Activated naive CD4-positive, alpha-beta T cell treated with Interleukin-2 at 50 U/mL for 16 hours (primary cell): Measurements from ENCODE around the gene TYMP.

ENCODE experiments used
- DNase-seq: peaks from one replicate; pipeline ENCODE4 v3.0.0-alpha.2; 2020

The TYMP gene

GRCh38 chr22:50482107-50483074, 47.4 kb downstream of the TYMP start:
- DNase-seq = no peak

- peak; percentile 72 for DNase-seq
Observed at GRCh38 chr22:50481440-50482106, 48.2 kb downstream of the TYMP start, which contains the start of gene ADM2. Gene ADM2 (plus strand): TSS chr22:50481543. CDS start chr22:50481848, 305 bp downstream.

- DNase-seq = no peak
Observed at GRCh38 chr22:50481045-50481439, 48.8 kb downstream of the TYMP start.

GRCh38 chr22:50479721-50480120, 50.1 kb downstream of the TYMP start:
- no peak for DNase-seq

- DNase-seq = no peak
Observed at GRCh38 chr22:50477923-50478322, 51.9 kb downstream of the TYMP start.

- DNase-seq = no peak
Observed at GRCh38 chr22:50476868-50477267, 52.9 kb downstream of the TYMP start.
